HepG2 (cell line): ENCODE data around the gene PPM1G. TPM values are rescaled to one million over a fixed set of nuclear protein-coding genes. Genes with fewer than 3 reads are reported as not detected.
A peak's percentile ranks its signal among the peaks of the same experiment; 100 is the strongest.

Experiments
- ATAC-seq: fragments of 200-7000 bp; cut with Tn5 transposase; 3 replicates; pipeline ENCODE4 v1.9.1; 2020; ENCODE audit warnings: mild to moderate bottlenecking, moderate library complexity
- BruUV-seq: library from RNA; stranded (reverse); fragments of 400-500 nt; replicated peaks from 2 replicates; lab custom pipeline; 2021; lab: Mats Ljungman, UMichigan
- CTCF ChIA-PET: fragments of 300-600 bp; formaldehyde crosslinking; extraction: SDS; loops from one replicate; lab custom pipeline; 2021; ENCODE audit warnings: low total read pairs, inconsistent platforms, low intra/inter-chr PET ratio; lab: Yijun Ruan, JAX
- POLR2A ChIA-PET: fragments of 350-600 bp; sonication (Branson Sonifier 250); formaldehyde crosslinking; loops from one replicate; lab custom pipeline; 2020; ENCODE audit warnings: antibody characterized with exemption, inconsistent platforms; lab: Yijun Ruan, JAX
- DNase-seq: peaks from one replicate; pipeline ENCODE4 v3.0.0-alpha.2; 2015; ENCODE audit warnings: low spot score
- FAIRE-seq: peaks from 3 replicates; lab custom pipeline; 2011; peaks lifted over from hg19 to GRCh38; lab: Jason Lieb, UNC
- H2AFZ ChIP-seq: one replicate; pipeline ENCODE4 v1.6.1; 2011; ENCODE audit warnings: low read length, inconsistent platforms
- H3K27ac ChIP-seq: fragments of 300-600 bp; 3 replicates; pipeline ENCODE4 v1.8.0; 2011; ENCODE audit warnings: mixed run types, mild to moderate bottlenecking, mixed read lengths, low read length, inconsistent platforms; ENCODE audit not compliant: insufficient read depth; ENCODE audit errors: extremely low read length
- H3K27me3 ChIP-seq, 2 experiments: fragments of 200-600 bp in 1 of 2; 2 replicates in 1 of 2; 3 replicates in 1 of 2; pipeline versions ENCODE4 v1.6.0 to v1.8.0; 2011; ENCODE audit warnings: low read length in 2 of 2, mild to moderate bottlenecking in 2 of 2, moderate library complexity in 2 of 2, inconsistent platforms in 1 of 2; ENCODE audit not compliant: insufficient read depth in 2 of 2, control insufficient read depth in 1 of 2
- H3K36me3 ChIP-seq, 2 experiments: fragments of 200-600 bp in 1 of 2; replicated peaks in 1 of 2; 2 replicates in 1 of 2; 3 replicates in 1 of 2; pipeline versions ENCODE4 v1.5.1 to v1.8.0; 2011; ENCODE audit warnings: low read length in 2 of 2, inconsistent platforms in 1 of 2; ENCODE audit not compliant: insufficient read depth in 2 of 2, control insufficient read depth in 1 of 2
- H3K4me1 ChIP-seq: 2 replicates; pipeline ENCODE4 v1.5.1; 2012; ENCODE audit warnings: low read length, inconsistent platforms; ENCODE audit not compliant: insufficient read depth
- H3K4me2 ChIP-seq: 2 replicates; pipeline ENCODE4 v1.6.0; 2011; ENCODE audit warnings: low read depth, low read length, inconsistent platforms
- H3K4me3 ChIP-seq, 3 experiments: fragments of 200-600 bp in 1 of 3; sonication (generic), shearing (Covaris generic) in 1 of 3; replicated peaks in 1 of 3; 2 replicates each; pipeline ENCODE4 v1.5.1; 2011 to 2016; ENCODE audit warnings: low read length in 3 of 3, inconsistent platforms in 2 of 3, low read depth in 2 of 3, mild to moderate bottlenecking in 2 of 3, control low read depth in 1 of 3, mixed read lengths in 1 of 3; ENCODE audit not compliant: insufficient read depth in 1 of 3
- H3K79me2 ChIP-seq: one replicate; pipeline ENCODE4 v1.6.1; 2011; ENCODE audit warnings: low read length, inconsistent platforms; ENCODE audit not compliant: insufficient read depth
- H3K9ac ChIP-seq: 2 replicates; pipeline ENCODE4 v1.6.0; 2011; ENCODE audit warnings: mild to moderate bottlenecking, low read depth, low read length, inconsistent platforms; ENCODE audit not compliant: insufficient read depth
- H3K9me3 ChIP-seq: 2 replicates; pipeline ENCODE4 v1.5.1; 2012; ENCODE audit warnings: mild to moderate bottlenecking, low read length
- H4K20me1 ChIP-seq: 2 replicates; pipeline ENCODE4 v1.6.0; 2011; ENCODE audit warnings: inconsistent platforms, mild to moderate bottlenecking, low read length, moderate library complexity; ENCODE audit not compliant: insufficient read depth
- DR1 ChIP-seq: sonication (generic); formaldehyde crosslinking; IDR thresholded peaks from 2 replicates; pipeline ENCODE4 v1.8.0; 2021; ENCODE audit warnings: mild to moderate bottlenecking, missing genetic modification reagents, inconsistent platforms
- JUNB ChIP-seq: sonication (generic); formaldehyde crosslinking; IDR thresholded peaks from 2 replicates; pipeline ENCODE4 v1.8.0; 2022; ENCODE audit warnings: missing genetic modification reagents, mild to moderate bottlenecking, borderline replicate concordance
- LBX2 ChIP-seq: sonication (generic); formaldehyde crosslinking; IDR thresholded peaks from 2 replicates; pipeline ENCODE4 v1.5.0; 2020; ENCODE audit warnings: missing genetic modification reagents, mild to moderate bottlenecking, borderline replicate concordance
- MLX ChIP-seq: IDR thresholded peaks from 2 replicates; pipeline ENCODE4 v1.6.1; 2016
- PCBP1 ChIP-seq: fragments of 200-400 bp; formaldehyde crosslinking; IDR thresholded peaks from 2 replicates; pipeline ENCODE4 v1.6.1; 2017; ENCODE audit warnings: mild to moderate bottlenecking, low read depth, low read length, borderline replicate concordance
- RBFOX2 ChIP-seq: fragments of 200-400 bp; formaldehyde crosslinking; IDR thresholded peaks from 2 replicates; pipeline ENCODE4 v1.6.1; 2017; ENCODE audit warnings: low read depth, mild to moderate bottlenecking, low read length
- RORA ChIP-seq: sonication (generic); formaldehyde crosslinking; IDR thresholded peaks from 2 replicates; pipeline ENCODE4 v1.5.0; 2020; ENCODE audit warnings: mild to moderate bottlenecking, missing genetic modification reagents, moderate library complexity
- SRF ChIP-seq: IDR thresholded peaks from 2 replicates; pipeline ENCODE4 v1.6.1; 2011; ENCODE audit warnings: mild to moderate bottlenecking, low read depth, low read length, moderate library complexity
- UBTF ChIP-seq: sonication (generic); formaldehyde crosslinking; IDR thresholded peaks from 2 replicates; pipeline ENCODE4 v1.4.0; 2020; ENCODE audit warnings: mild to moderate bottlenecking, missing genetic modification reagents
- ZNF121 ChIP-seq: sonication (generic); formaldehyde crosslinking; IDR thresholded peaks from 2 replicates; pipeline ENCODE4 v1.5.0; 2020; ENCODE audit warnings: mild to moderate bottlenecking, missing genetic modification reagents
- ZNF264 ChIP-seq: sonication (generic); formaldehyde crosslinking; IDR thresholded peaks from 2 replicates; pipeline ENCODE4 v1.4.0; 2020; ENCODE audit warnings: missing genetic modification reagents
- ZNF543 ChIP-seq: sonication (generic); formaldehyde crosslinking; IDR thresholded peaks from 2 replicates; pipeline ENCODE4 v1.4.0; 2020; ENCODE audit warnings: mild to moderate bottlenecking, missing genetic modification reagents
- ZNF614 ChIP-seq: IDR thresholded peaks from 2 replicates; pipeline ENCODE4 v1.6.1; 2018; ENCODE audit warnings: missing biosample characterization, missing genetic modification reagents, inconsistent platforms, borderline replicate concordance
- WGBS: methylation state at CpG from one replicate; pipeline ENCODE4 v1.1.6; 2017; ENCODE audit warnings: low lambda C conversion rate; 5-methylcytosine and 5-hydroxymethylcytosine counted together
- in situ Hi-C: cut with HindIII; loops from 2 replicates; pipeline ENCODE4 v1.10.0; 2017; ENCODE audit warnings: low pct_unique_long_range_greater_than_20kb; ENCODE audit not compliant: extremely low pct_ligation_motif_present
- intact Hi-C: fragments of 100-400 bp; cut with micrococcal nuclease; formaldehyde crosslinking; loops from one replicate; pipeline ENCODE4 v1.10.0; 2022; ENCODE audit not compliant: unreplicated experiment
- polyA plus RNA-seq, 8 experiments: library from polyadenylated mRNA; depleted of rRNA in 3 of 8; stranded (reverse) in 7 of 8; unstranded in 1 of 8; fragments of >200 nt; fragmentation: Illumina TruSeq in 4 of 8; extraction: Trizol in 4 of 8; gene quantifications; 2 replicates each; pipeline versions ENCODE4 v1.2.1 to v1.2.3, GENCODE V29; 2011 to 2016; ENCODE audit warnings: low read depth in 4 of 8, missing spikeins in 1 of 8, mixed read lengths in 1 of 8; ENCODE audit not compliant: insufficient read depth in 1 of 8
- total RNA-seq, 5 experiments: library from RNA; depleted of rRNA; stranded (reverse); fragments of >200 nt; fragmentation: Illumina TruSeq; extraction: Trizol; gene quantifications; 2 replicates each; pipeline ENCODE4 v1.2.3, GENCODE V29; 2016; ENCODE audit warnings: low read depth in 1 of 5

The PPM1G gene
- total and polyA plus RNA-seq, 2 of the 13 experiments (the other 11 are each of a cell fraction or from before 2014, with no cell fraction given) = 58.2 to 213 TPM

GRCh38 chr2:27400348-27401135 lies 8.8 kb downstream of the PPM1G start:
- H3K4me2 ChIP-seq = no peak overlapping the region
- 0 out of 2 replicates have a peak, but pooled peaks cover 3% of the 10 kb centered on the region for H4K20me1 ChIP-seq
- BruUV-seq = no TSS peak
- H3K9ac ChIP-seq = no peak overlapping the region
- TF ChIP-seq JUNB (CRISPR knock-in tag) (no peak), ZNF121 (CRISPR knock-in tag) (peak; percentile 58; the same call in 1 of the 2 replicates), ZNF614 (CRISPR knock-in tag) (no peak), LBX2 (no peak), ZNF543 (CRISPR knock-in tag) (no peak), RORA (CRISPR knock-in tag) (no peak), ZNF264 (CRISPR knock-in tag) (no peak), MLX (CRISPR knock-in tag) (no peak), RBFOX2 (0 out of 2 replicates have a peak, but pooled peaks have one; percentile 1), PCBP1 (no peak), DR1 (CRISPR knock-in tag) (no peak), SRF (no peak), UBTF (CRISPR knock-in tag) (no peak)
- TF ChIP-seq, all 625 proteins: peak for 2
- in situ Hi-C loops (no loop called here), intact Hi-C loops (no loop called here)
- Histone ChIP-seq H3K27ac (peak overlapping the region; percentile 7), H3K27me3 (no peaks in the 10 kb centered on the region), H3K9me3 (no peaks in the 10 kb centered on the region), H2AFZ (no peak overlapping the region), H3K79me2 (peaks cover 93% of the 10 kb centered on the region), H3K36me3 (peaks cover 1 to 39% of the 10 kb centered on the region in 2 experiments; a peak in 3 of 5 replicates), H3K4me1 (peaks cover 30% of the 10 kb centered on the region; the same call in 1 of the 2 replicates), H3K4me3 (no peak overlapping the region)
- FAIRE-seq (no peak), ATAC-seq (no peak), DNase-seq (no peak)
- POLR2A ChIA-PET = interaction anchor here (1.8 kb wide), 1 partner anchor 29 kb away, joined by 5 read pairs; no protein-coding TSS in a partner anchor
- CTCF ChIA-PET = no interaction called here
- 94% methylated on average over 2 of the region's 2 CpGs for WGBS
